Smooth muscle cell (in vitro differentiated cells): Measurements from ENCODE around the gene ACTR5. TPM values are rescaled to one million over a fixed set of nuclear protein-coding genes. Genes with fewer than 3 reads are reported as not detected.
"Not testable (repeated sequence)": the region's sequence is repeated elsewhere in the genome, so short reads cannot be mapped to it uniquely, and the experiment has no call there.

ENCODE experiments used
- DNase-seq: peaks from one replicate; lab custom pipeline; 2025; ENCODE audit not compliant: unreplicated experiment; lab: John Stamatoyannopoulos, UW
- H2AFZ ChIP-seq: fragments of 200-600 bp; sonication (generic); 2 replicates; pipeline ENCODE4 v1.6.0; 2016; ENCODE audit warnings: antibody characterized with exemption, low read depth, mild to moderate bottlenecking
- H3F3A ChIP-seq: fragments of 200-600 bp; sonication (generic); 2 replicates; pipeline ENCODE4 v1.6.0; 2017; ENCODE audit warnings: antibody characterized with exemption, low read depth
- H3K27ac ChIP-seq: fragments of 200-600 bp; sonication (generic); 2 replicates; pipeline ENCODE4 v1.5.1; 2016; ENCODE audit warnings: low read depth, mild to moderate bottlenecking
- H3K27me3 ChIP-seq: fragments of 200-600 bp; sonication (generic); 2 replicates; pipeline ENCODE4 v1.6.1; 2016; ENCODE audit warnings: low read depth, mild to moderate bottlenecking
- H3K36me3 ChIP-seq: fragments of 200-600 bp; sonication (generic); 2 replicates; pipeline ENCODE4 v1.5.1; 2016; ENCODE audit warnings: low read depth
- H3K4me1 ChIP-seq: fragments of 200-600 bp; sonication (generic); 2 replicates; pipeline ENCODE4 v1.5.1; 2016; ENCODE audit warnings: low read depth
- H3K4me2 ChIP-seq: fragments of 200-600 bp; sonication (generic); 2 replicates; pipeline ENCODE4 v1.6.0; 2016; ENCODE audit warnings: mild to moderate bottlenecking
- H3K4me3 ChIP-seq: fragments of 200-600 bp; sonication (generic); 2 replicates; pipeline ENCODE4 v1.5.1; 2016; ENCODE audit warnings: mild to moderate bottlenecking
- H3K79me2 ChIP-seq: fragments of 200-600 bp; sonication (generic); 2 replicates; pipeline ENCODE4 v1.6.0; 2016; ENCODE audit warnings: low read depth, mild to moderate bottlenecking
- H3K9ac ChIP-seq: fragments of 200-600 bp; sonication (generic); 2 replicates; pipeline ENCODE4 v1.6.0; 2016; ENCODE audit warnings: low read depth
- H3K9me3 ChIP-seq: fragments of 200-600 bp; sonication (generic); replicated peaks from 2 replicates; pipeline ENCODE4 v1.5.1; 2016; ENCODE audit warnings: low read depth
- H4K20me1 ChIP-seq: fragments of 200-600 bp; sonication (generic); 2 replicates; pipeline ENCODE4 v1.6.0; 2016; ENCODE audit warnings: low read depth
- CTCF ChIP-seq: fragments of 200-600 bp; sonication (generic); IDR thresholded peaks from 2 replicates; pipeline ENCODE4 v1.5.1; 2017; ENCODE audit warnings: borderline replicate concordance, mild to moderate bottlenecking, antibody characterized with exemption; ENCODE audit not compliant: insufficient read depth, poor library complexity, severe bottlenecking
- WGBS: methylation state at CpG from one replicate; pipeline ENCODE4 v1.1.7; 2016; ENCODE audit warnings: low lambda C conversion rate; 5-methylcytosine and 5-hydroxymethylcytosine counted together
- polyA plus RNA-seq: library from polyadenylated mRNA; unstranded; fragments of >200 nt; fragmentation: Nextera tagmentation; extraction: Ambion mirVana; gene quantifications from 2 replicates; pipeline ENCODE4 v1.2.1, GENCODE V29; 2016
- total RNA-seq: library from RNA; depleted of rRNA; stranded (reverse); fragments of >200 nt; gene quantifications from 2 replicates; pipeline ENCODE4 v1.2.3, GENCODE V29; 2014

The ACTR5 gene
- total and polyA plus RNA-seq, 2 experiments from 2014 or later, result 6.9 to 9.8 TPM

GRCh38 chr20:38812709-38813573, 64.7 kb downstream of the ACTR5 start:
- no peak for DNase-seq
- H3K9ac ChIP-seq, result no peak overlapping the region
- H3K27me3 ChIP-seq, result peaks cover 64% of the 10 kb centered on the region
- H2AFZ ChIP-seq, result no peak overlapping the region
- H3K4me2 ChIP-seq, result no peak overlapping the region
- no peaks in the 10 kb centered on the region for H3F3A ChIP-seq
- no peak for TF ChIP-seq CTCF
- H3K4me1 ChIP-seq, result no peaks in the 10 kb centered on the region
- WGBS, result 84% methylated on average over 4 of the region's 4 CpGs
- no peak overlapping the region for H3K27ac ChIP-seq
- H3K36me3 ChIP-seq, result no peaks in the 10 kb centered on the region
- H3K9me3 ChIP-seq, result no peaks in the 10 kb centered on the region
- no peaks in the 10 kb centered on the region for H3K79me2 ChIP-seq
- no peak overlapping the region for H3K4me3 ChIP-seq
- no peaks in the 10 kb centered on the region for H4K20me1 ChIP-seq

DNA sequence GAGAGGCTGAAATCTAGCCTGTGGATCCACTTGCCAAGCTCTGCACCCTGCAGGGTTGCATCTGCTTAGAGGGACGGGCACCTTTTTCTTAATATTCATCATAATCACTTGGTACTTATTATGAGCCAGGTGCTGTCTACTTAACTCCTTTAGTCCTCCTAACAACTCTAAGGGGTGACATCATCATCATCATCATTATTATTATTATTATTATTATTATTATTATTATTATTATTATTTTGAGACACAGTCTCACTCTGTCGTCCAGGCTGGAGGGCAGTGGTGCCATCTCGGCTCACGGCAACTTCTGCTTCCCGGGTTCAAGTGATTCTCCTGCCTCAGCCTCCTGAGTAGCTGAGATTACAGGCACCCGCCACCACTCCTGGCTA, 65.3 kb downstream of the ACTR5 start:
- not testable (repeated sequence) for H2AFZ ChIP-seq, H3K9ac ChIP-seq, H3K4me2 ChIP-seq, H3F3A ChIP-seq, H3K36me3 ChIP-seq, H4K20me1 ChIP-seq, H3K79me2 ChIP-seq, H3K4me3 ChIP-seq, H3K4me1 ChIP-seq, H3K9me3 ChIP-seq, DNase-seq, H3K27ac ChIP-seq
- 91% methylated on average over 6 of the region's 6 CpGs for WGBS
- H3K27me3 ChIP-seq, result peaks cover 58% of the 10 kb centered on the region

GRCh38 chr20:38815446-38815845, 67.2 kb downstream of the ACTR5 start:
- Histone ChIP-seq H3K4me1 (no peaks in the 10 kb centered on the region), H3K9ac (no peak overlapping the region)

More at GRCh38 chr20:38815446-38815845, 67.2 kb downstream of the ACTR5 start:
- Histone ChIP-seq H3K36me3 (no peaks in the 10 kb centered on the region), H3K27me3 (peaks cover 39% of the 10 kb centered on the region), H4K20me1 (no peaks in the 10 kb centered on the region), H3F3A (no peaks in the 10 kb centered on the region), H2AFZ (no peak overlapping the region), H3K9me3 (no peaks in the 10 kb centered on the region), H3K4me2 (no peak overlapping the region), H3K27ac (no peak overlapping the region), H3K79me2 (no peaks in the 10 kb centered on the region), H3K4me3 (no peak overlapping the region)
- DNase-seq, result no peak
- no peak for TF ChIP-seq CTCF
